Stomach (tissue), 4 donors: Measurements from ENCODE around the gene SYT2.

ENCODE experiments used
- POLR2A ChIP-seq, 4 donors: fragments of 450-650 bp; IDR thresholded peaks; one replicate each; pipeline ENCODE4 v1.6.1; 2016; ENCODE audit warnings: antibody characterized with exemption in 4 of 4, control low read depth in 2 of 4, mild to moderate bottlenecking in 1 of 4, moderate library complexity in 1 of 4
- POLR2AphosphoS5 ChIP-seq, 3 donors: sonication (generic); formaldehyde crosslinking; IDR thresholded peaks; one replicate each; pipeline ENCODE4 v1.6.1; 2016; ENCODE audit warnings: antibody characterized with exemption in 3 of 3
- TF ChIP-seq, protein P1 (sequence below), 7 experiments: fragments of 450-650 bp in 4 of 7; fragments of 200-600 bp in 3 of 7; sonication (generic) in 3 of 7; IDR thresholded peaks; one replicate each; pipeline ENCODE4 v1.5.1; 2016 to 2019; ENCODE audit warnings: antibody characterized with exemption in 7 of 7, control low read depth in 2 of 7, mild to moderate bottlenecking in 1 of 7

DNA sequence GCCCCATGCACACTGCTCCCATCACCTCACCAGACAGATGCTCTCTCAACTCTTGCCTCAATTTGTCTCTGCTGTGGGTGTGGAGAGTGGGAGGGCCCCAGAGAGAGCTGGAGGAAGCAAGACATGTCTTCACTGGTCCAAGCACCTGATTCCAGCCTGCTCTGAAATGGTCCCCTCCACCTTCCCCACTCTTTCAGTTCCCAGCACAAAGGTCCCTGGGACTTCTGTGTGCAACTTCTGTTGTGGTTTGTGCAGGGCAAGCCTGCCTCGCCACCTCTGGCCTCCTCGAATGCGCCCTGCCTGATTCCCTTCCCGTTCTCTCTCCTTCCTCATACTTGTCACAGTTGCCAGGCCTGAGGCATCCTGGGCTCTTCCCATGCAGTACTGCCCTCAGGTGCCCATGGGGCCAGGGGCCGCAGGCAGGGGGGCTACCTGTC, 119.3 kb downstream of the SYT2 start:
- TF ChIP-seq, protein P1, sequence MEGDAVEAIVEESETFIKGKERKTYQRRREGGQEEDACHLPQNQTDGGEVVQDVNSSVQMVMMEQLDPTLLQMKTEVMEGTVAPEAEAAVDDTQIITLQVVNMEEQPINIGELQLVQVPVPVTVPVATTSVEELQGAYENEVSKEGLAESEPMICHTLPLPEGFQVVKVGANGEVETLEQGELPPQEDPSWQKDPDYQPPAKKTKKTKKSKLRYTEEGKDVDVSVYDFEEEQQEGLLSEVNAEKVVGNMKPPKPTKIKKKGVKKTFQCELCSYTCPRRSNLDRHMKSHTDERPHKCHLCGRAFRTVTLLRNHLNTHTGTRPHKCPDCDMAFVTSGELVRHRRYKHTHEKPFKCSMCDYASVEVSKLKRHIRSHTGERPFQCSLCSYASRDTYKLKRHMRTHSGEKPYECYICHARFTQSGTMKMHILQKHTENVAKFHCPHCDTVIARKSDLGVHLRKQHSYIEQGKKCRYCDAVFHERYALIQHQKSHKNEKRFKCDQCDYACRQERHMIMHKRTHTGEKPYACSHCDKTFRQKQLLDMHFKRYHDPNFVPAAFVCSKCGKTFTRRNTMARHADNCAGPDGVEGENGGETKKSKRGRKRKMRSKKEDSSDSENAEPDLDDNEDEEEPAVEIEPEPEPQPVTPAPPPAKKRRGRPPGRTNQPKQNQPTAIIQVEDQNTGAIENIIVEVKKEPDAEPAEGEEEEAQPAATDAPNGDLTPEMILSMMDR (IDR thresholded peaks at IDR 0.05) = no peak
- TF ChIP-seq POLR2AphosphoS5 (IDR thresholded peaks at IDR 0.05) (no peak), POLR2A (IDR thresholded peaks at IDR 0.05) (no peak)
